MM.1S (cell line): ENCODE results near the gene SGMS1.

Experiments used
- DNase-seq: peaks from one replicate; pipeline ENCODE4 v3.0.0-alpha.2; 2015
- H2AFZ ChIP-seq: fragments of 300-600 bp; sonication (generic); 2 replicates; pipeline ENCODE4 v1.6.0; 2016; ENCODE audit warnings: antibody characterized with exemption, low read length
- H3F3A ChIP-seq: fragments of 300-600 bp; sonication (generic); 2 replicates; pipeline ENCODE4 v1.6.1; 2016; ENCODE audit warnings: mild to moderate bottlenecking, antibody characterized with exemption, low read length, moderate library complexity, mixed read lengths; ENCODE audit not compliant: insufficient read depth
- H3K27ac ChIP-seq: fragments of 300-600 bp; sonication (generic); 2 replicates; pipeline ENCODE4 v1.5.1; 2016; ENCODE audit warnings: mild to moderate bottlenecking, low read length
- H3K27me3 ChIP-seq: fragments of 300-600 bp; sonication (generic); replicated peaks from 2 replicates; pipeline ENCODE4 v1.6.0; 2016; ENCODE audit warnings: low read length; ENCODE audit not compliant: insufficient read depth
- H3K36me3 ChIP-seq: fragments of 300-600 bp; sonication (generic); replicated peaks from 2 replicates; pipeline ENCODE4 v1.6.1; 2016; ENCODE audit warnings: mild to moderate bottlenecking, low read length, mixed read lengths; ENCODE audit not compliant: insufficient read depth
- H3K4me1 ChIP-seq: fragments of 300-600 bp; sonication (generic); 2 replicates; pipeline ENCODE4 v1.6.1; 2016; ENCODE audit warnings: low read length, mixed read lengths
- H3K4me2 ChIP-seq: fragments of 300-600 bp; sonication (generic); 2 replicates; pipeline ENCODE4 v1.6.0; 2016; ENCODE audit warnings: low read depth, low read length
- H3K4me3 ChIP-seq: fragments of 300-600 bp; sonication (generic); 2 replicates; pipeline ENCODE4 v1.5.1; 2016; ENCODE audit warnings: low read length, mixed read lengths
- H3K79me2 ChIP-seq: fragments of 300-600 bp; sonication (generic); 2 replicates; pipeline ENCODE4 v1.6.1; 2016; ENCODE audit warnings: mixed run types, low read length, mixed read lengths
- H3K9ac ChIP-seq: fragments of 300-600 bp; sonication (generic); 2 replicates; pipeline ENCODE4 v1.6.1; 2016; ENCODE audit warnings: low read length, mixed read lengths
- H3K9me2 ChIP-seq: fragments of 300-600 bp; sonication (generic); replicated peaks from 2 replicates; pipeline ENCODE4 v1.6.1; 2016; ENCODE audit warnings: mild to moderate bottlenecking, low read length, mixed read lengths; ENCODE audit not compliant: insufficient read depth
- H3K9me3 ChIP-seq: fragments of 300-600 bp; sonication (generic); replicated peaks from 2 replicates; pipeline ENCODE4 v1.6.1; 2016; ENCODE audit warnings: mild to moderate bottlenecking, low read length, mixed read lengths; ENCODE audit not compliant: insufficient read depth
- H4K20me1 ChIP-seq: fragments of 300-600 bp; sonication (generic); 2 replicates; pipeline ENCODE4 v1.6.1; 2016; ENCODE audit warnings: mild to moderate bottlenecking, low read length, moderate library complexity, mixed read lengths; ENCODE audit not compliant: insufficient read depth
- EZH2 ChIP-seq: fragments of 300-600 bp; sonication (generic); optimal IDR thresholded peaks from 2 replicates; pipeline ENCODE3; 2017; ENCODE audit warnings: low read depth, mild to moderate bottlenecking, antibody characterized with exemption, low read length, mixed read lengths
- EZH2phosphoT487 ChIP-seq: fragments of 300-600 bp; sonication (generic); IDR thresholded peaks from 2 replicates; pipeline ENCODE4 v1.6.1; 2018; ENCODE audit warnings: antibody characterized with exemption, low read length
- TF ChIP-seq, protein P1 (sequence below): fragments of 300-600 bp; sonication (generic); IDR thresholded peaks from 2 replicates; pipeline ENCODE4 v1.5.1; 2016; ENCODE audit warnings: antibody characterized with exemption, low read length, mixed read lengths

Gene SGMS1

DNA sequence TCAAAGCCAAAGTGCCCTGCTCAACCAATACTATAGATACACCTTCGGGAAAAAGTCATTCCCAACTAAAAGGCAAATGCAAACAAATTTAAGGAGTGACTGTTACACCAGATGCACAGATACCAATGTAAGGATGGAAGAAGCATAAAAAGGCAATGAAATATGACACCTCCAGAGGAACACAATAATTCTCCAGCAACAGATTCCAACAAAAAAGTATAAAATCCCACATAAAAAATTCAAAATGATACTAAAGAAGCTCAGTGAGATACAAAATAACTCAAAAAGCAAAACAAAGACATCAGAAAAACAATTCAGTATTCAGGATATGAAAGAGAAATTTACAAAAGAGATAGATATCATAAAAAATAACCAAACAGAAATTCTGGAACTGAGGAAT lies 328.4 kb downstream of the SGMS1 start:
- no peak overlapping the region for H3K9ac ChIP-seq
- no peak overlapping the region for H3K4me2 ChIP-seq
- H3K4me1 ChIP-seq = no peaks in the 10 kb centered on the region
- H3K36me3 ChIP-seq = no peaks in the 10 kb centered on the region
- no peaks in the 10 kb centered on the region for H3F3A ChIP-seq
- H3K27me3 ChIP-seq = no peaks in the 10 kb centered on the region
- no peak for DNase-seq
- no peaks in the 10 kb centered on the region for H3K9me2 ChIP-seq
- no peaks in the 10 kb centered on the region for H3K9me3 ChIP-seq
- no peak overlapping the region for H3K27ac ChIP-seq
- H2AFZ ChIP-seq = no peak overlapping the region
- H3K79me2 ChIP-seq = no peaks in the 10 kb centered on the region
- TF ChIP-seq EZH2phosphoT487 = no peak
- no peak for TF ChIP-seq EZH2
- TF ChIP-seq, protein P1, sequence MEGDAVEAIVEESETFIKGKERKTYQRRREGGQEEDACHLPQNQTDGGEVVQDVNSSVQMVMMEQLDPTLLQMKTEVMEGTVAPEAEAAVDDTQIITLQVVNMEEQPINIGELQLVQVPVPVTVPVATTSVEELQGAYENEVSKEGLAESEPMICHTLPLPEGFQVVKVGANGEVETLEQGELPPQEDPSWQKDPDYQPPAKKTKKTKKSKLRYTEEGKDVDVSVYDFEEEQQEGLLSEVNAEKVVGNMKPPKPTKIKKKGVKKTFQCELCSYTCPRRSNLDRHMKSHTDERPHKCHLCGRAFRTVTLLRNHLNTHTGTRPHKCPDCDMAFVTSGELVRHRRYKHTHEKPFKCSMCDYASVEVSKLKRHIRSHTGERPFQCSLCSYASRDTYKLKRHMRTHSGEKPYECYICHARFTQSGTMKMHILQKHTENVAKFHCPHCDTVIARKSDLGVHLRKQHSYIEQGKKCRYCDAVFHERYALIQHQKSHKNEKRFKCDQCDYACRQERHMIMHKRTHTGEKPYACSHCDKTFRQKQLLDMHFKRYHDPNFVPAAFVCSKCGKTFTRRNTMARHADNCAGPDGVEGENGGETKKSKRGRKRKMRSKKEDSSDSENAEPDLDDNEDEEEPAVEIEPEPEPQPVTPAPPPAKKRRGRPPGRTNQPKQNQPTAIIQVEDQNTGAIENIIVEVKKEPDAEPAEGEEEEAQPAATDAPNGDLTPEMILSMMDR = no peak
- no peaks in the 10 kb centered on the region for H4K20me1 ChIP-seq
- H3K4me3 ChIP-seq = no peak overlapping the region

DNA sequence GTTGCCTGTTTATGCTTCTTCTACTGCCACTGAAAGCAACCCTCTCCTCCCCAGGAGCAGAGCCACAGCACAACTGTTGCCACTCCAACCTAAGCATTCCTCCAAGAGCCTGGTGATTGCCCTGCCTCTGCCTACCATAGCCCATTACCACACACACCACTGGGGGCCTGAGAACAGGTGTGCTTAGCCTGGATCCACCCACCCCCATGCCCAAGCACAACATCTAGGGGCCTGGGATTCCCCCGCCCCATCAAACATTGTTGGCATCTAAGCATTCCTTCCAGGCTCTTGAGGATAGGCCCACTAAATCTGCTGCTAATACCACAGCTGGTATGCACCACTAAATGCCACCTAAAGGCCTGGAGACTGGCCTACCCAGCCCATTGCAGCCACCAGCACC lies 329.2 kb downstream of the SGMS1 start:
- Histone ChIP-seq H3K36me3 (no peaks in the 10 kb centered on the region), H3K9me2 (no peaks in the 10 kb centered on the region), H3K4me3 (no peak overlapping the region)

DNA sequence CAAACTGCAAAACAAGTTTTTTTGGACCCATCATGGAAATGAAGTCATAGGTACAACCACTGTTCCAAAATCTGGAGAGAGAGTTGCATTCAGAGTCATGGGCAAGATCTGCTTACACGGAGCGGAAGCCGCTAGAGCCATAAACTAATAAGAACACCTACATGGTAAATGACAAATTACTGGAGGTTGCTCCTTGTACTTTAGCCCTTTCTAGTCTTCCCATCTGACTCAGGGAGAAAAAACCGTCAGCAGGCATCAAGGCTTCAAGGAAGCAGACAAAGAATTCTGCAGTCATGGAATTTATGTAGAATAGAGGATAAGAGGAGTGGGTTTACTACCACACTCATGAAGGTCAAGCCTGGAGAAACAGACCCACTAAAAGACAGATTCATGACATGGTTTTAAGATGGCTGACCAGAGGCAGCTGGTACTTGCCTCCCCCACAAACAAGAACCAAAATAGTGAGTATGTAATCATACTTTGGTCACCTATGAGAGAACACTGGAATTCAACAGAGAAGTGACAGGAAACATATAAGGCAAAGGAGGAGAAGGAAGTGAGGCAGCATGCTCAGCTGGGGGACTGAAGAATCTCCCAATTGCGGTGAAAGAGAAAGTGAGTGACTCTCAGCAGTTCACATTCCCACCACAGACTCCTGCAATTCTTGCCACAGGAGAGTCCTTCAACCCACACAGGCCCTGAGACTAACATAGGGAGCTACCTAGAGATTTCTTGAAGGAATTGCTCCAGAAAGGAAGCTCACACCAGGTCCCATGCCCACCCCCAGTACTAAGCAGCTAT lies 330.0 kb downstream of the SGMS1 start:
- no peak overlapping the region for H3K27ac ChIP-seq
- H3K79me2 ChIP-seq = no peaks in the 10 kb centered on the region
- no peaks in the 10 kb centered on the region for H3K27me3 ChIP-seq
- DNase-seq = no peak
- H2AFZ ChIP-seq = no peak overlapping the region
- no peaks in the 10 kb centered on the region for H3K4me1 ChIP-seq
- TF ChIP-seq, protein P1 = no peak
- TF ChIP-seq EZH2 (no peak), EZH2phosphoT487 (no peak)
- H3K9me3 ChIP-seq = no peaks in the 10 kb centered on the region
- H3K9ac ChIP-seq = no peak overlapping the region
- H3K9me2 ChIP-seq = no peaks in the 10 kb centered on the region
- H3F3A ChIP-seq = no peaks in the 10 kb centered on the region
- H3K36me3 ChIP-seq = no peaks in the 10 kb centered on the region
- no peak overlapping the region for H3K4me3 ChIP-seq
- no peak overlapping the region for H3K4me2 ChIP-seq
- no peaks in the 10 kb centered on the region for H4K20me1 ChIP-seq

More for the DNA sequence above, 329.2 kb downstream of the SGMS1 start:
- H2AFZ ChIP-seq = no peak overlapping the region
- no peaks in the 10 kb centered on the region for H3F3A ChIP-seq
- no peaks in the 10 kb centered on the region for H4K20me1 ChIP-seq
- no peak overlapping the region for H3K27ac ChIP-seq
- H3K27me3 ChIP-seq = no peaks in the 10 kb centered on the region
- H3K9ac ChIP-seq = no peak overlapping the region
- H3K9me3 ChIP-seq = no peaks in the 10 kb centered on the region
- no peak for DNase-seq
- no peak overlapping the region for H3K4me2 ChIP-seq
- no peaks in the 10 kb centered on the region for H3K79me2 ChIP-seq
- TF ChIP-seq EZH2 (no peak), EZH2phosphoT487 (no peak)
- TF ChIP-seq, protein P1 = no peak
- H3K4me1 ChIP-seq = no peaks in the 10 kb centered on the region
